Fibroblast of lung (primary cell): ENCODE results near the gene MT1A. TPM values are rescaled to one million over a fixed set of nuclear protein-coding genes. Genes with fewer than 3 reads are reported as not detected.

Experiments used
- DNase-seq, 2 donors: peaks; one replicate each; pipeline versions ENCODE4 v3.0.0 to v3.0.0-alpha.2; 2010; ENCODE audit warnings: low read depth in 2 of 2
- H2AFZ ChIP-seq: 2 replicates; pipeline ENCODE4 v1.5.1; 2012; ENCODE audit warnings: low read length, control low read depth, inconsistent platforms
- H3K27ac ChIP-seq: 2 replicates; pipeline ENCODE4 v1.5.1; 2011; ENCODE audit warnings: low read length, control low read depth; ENCODE audit not compliant: insufficient read depth
- H3K27me3 ChIP-seq: 2 replicates; pipeline ENCODE4 v1.5.1; 2011; ENCODE audit warnings: mild to moderate bottlenecking, low read length; ENCODE audit not compliant: control insufficient read depth, insufficient read depth
- H3K36me3 ChIP-seq: 2 replicates; pipeline ENCODE4 v1.5.1; 2011; ENCODE audit warnings: low read length; ENCODE audit not compliant: control insufficient read depth, insufficient read depth
- H3K4me1 ChIP-seq: 2 replicates; pipeline ENCODE4 v1.5.1; 2011; ENCODE audit warnings: low read length; ENCODE audit not compliant: control insufficient read depth, insufficient read depth; ENCODE audit errors: extremely low read depth
- H3K4me2 ChIP-seq: 2 replicates; pipeline ENCODE4 v1.5.1; 2011; ENCODE audit warnings: low read length, control low read depth; ENCODE audit not compliant: insufficient read depth; ENCODE audit errors: extremely low read depth
- H3K4me3 ChIP-seq, 4 experiments: fragments of 200-600 bp in 1 of 4; sonication (generic) in 1 of 4; replicated peaks in 1 of 4; 2 replicates each; pipeline ENCODE4 v1.5.1; 2011 to 2016; ENCODE audit warnings: low read length in 4 of 4, low read depth in 3 of 4, mild to moderate bottlenecking in 3 of 4, control low read depth in 2 of 4, inconsistent platforms in 1 of 4, mixed read lengths in 1 of 4; ENCODE audit not compliant: insufficient read depth in 1 of 4; ENCODE audit errors: control extremely low read depth in 1 of 4
- H3K79me2 ChIP-seq: 2 replicates; pipeline ENCODE4 v1.5.1; 2012; ENCODE audit warnings: mild to moderate bottlenecking, low read length, inconsistent platforms; ENCODE audit not compliant: control insufficient read depth, insufficient read depth
- H3K9ac ChIP-seq: 2 replicates; pipeline ENCODE4 v1.5.1; 2011; ENCODE audit warnings: mild to moderate bottlenecking, low read length, control low read depth; ENCODE audit not compliant: insufficient read depth
- H3K9me3 ChIP-seq: 2 replicates; pipeline ENCODE4 v1.5.1; 2012; ENCODE audit warnings: low read depth, low read length; ENCODE audit not compliant: control insufficient read depth, insufficient read depth
- H4K20me1 ChIP-seq: 2 replicates; pipeline ENCODE4 v1.5.1; 2011; ENCODE audit warnings: low read length; ENCODE audit not compliant: control insufficient read depth, insufficient read depth; ENCODE audit errors: extremely low read depth
- EZH2 ChIP-seq: IDR thresholded peaks from 2 replicates; pipeline ENCODE4 v1.5.1; 2012; ENCODE audit warnings: low read length, control low read depth, mild to moderate bottlenecking; ENCODE audit errors: missing control alignments
- polyA plus RNA-seq, 2 donors: library from polyadenylated mRNA; depleted of rRNA in 1 of 2; stranded (reverse) in 1 of 2; unstranded in 1 of 2; fragments of >200 nt; gene quantifications; 2 replicates each; pipeline ENCODE4 v1.2.1, GENCODE V29; 2011 to 2012; ENCODE audit warnings: missing spikeins in 1 of 2
- total RNA-seq: library from RNA; depleted of rRNA; stranded (reverse); fragments of >200 nt; gene quantifications from 2 replicates; pipeline ENCODE4 v1.2.1, GENCODE V29; 2014
- TF ChIP-seq, protein P1 (sequence below), 2 donors: IDR thresholded peaks in 1 of 2; conservative IDR thresholded peaks in 1 of 2; 1 replicate in 1 of 2; 2 replicates in 1 of 2; pipeline ENCODE4 v1.5.1; 2011 to 2012; ENCODE audit warnings: low read length in 2 of 2, control low read depth in 1 of 2, inconsistent platforms in 1 of 2, low read depth in 1 of 2, mild to moderate bottlenecking in 1 of 2

The MT1A gene
- total and polyA plus RNA-seq, 2 donors (not counting 1 experiment from before 2014, with no cell fraction given) = 2.9 to 5.3 TPM

DNA sequence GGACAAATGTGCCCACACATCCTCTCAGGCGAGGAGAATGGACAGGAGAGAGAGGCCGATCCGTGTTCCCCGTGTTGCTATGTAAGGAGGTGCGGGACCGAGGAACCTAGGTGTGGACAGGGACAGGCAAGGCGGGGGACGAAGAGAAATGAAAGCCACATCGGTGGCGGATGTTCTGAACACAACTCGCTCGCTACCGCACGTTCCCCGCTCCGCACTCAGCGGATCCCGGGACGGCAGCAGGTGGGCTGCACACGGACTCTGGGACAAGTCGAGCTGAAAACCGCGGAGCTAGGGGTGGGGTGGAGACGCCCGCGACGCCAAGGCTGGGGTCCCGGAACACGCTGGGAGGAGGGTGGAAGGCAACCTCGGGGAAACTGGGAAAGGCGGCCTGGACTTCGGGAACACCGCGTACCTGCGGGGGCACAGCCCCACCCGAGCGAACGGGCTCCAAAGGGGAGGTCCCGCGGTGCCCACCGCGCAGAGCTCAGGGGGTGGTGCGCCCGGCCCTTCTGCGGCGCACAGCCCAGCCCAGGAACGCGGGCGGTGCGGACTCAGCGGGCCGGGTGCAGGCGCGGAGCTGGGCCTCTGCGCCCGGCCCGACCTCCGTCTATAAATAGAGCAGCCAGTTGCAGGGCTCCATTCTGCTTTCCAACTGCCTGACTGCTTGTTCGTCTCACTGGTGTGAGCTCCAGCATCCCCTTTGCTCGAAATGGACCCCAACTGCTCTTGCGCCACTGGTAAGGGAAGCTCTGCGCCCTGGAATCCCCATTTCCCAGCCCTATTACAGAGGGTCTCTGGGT lies 13.1 kb upstream of the MT1A start, which contains the start of gene MT1E:
Gene MT1E, plus strand, starts transcription at position 642 of the 803 bp plus-strand sequence. Its CDS starts 71 bp downstream, at position 713.
- DNase-seq = peak; percentile 77 to 85

GRCh38 chr16:56625943-56626654 lies 12.4 kb upstream of the MT1A start:
- Histone ChIP-seq H2AFZ (no peak overlapping the region), H3K4me2 (peak overlapping the region; percentile 87), H3K79me2 (peaks cover 16% of the 10 kb centered on the region), H3K9ac (peak overlapping the region; percentile 71), H3K27ac (peak overlapping the region; percentile 85), H3K27me3 (no peaks in the 10 kb centered on the region), H3K9me3 (no peaks in the 10 kb centered on the region), H3K4me3 (peak overlapping the region; percentile 37 to 81 (median 74)), H3K36me3 (peaks cover 1% of the 10 kb centered on the region), H4K20me1 (no peaks in the 10 kb centered on the region), H3K4me1 (peaks cover 5% of the 10 kb centered on the region)
- TF ChIP-seq EZH2 = no peak
- TF ChIP-seq, protein P1, sequence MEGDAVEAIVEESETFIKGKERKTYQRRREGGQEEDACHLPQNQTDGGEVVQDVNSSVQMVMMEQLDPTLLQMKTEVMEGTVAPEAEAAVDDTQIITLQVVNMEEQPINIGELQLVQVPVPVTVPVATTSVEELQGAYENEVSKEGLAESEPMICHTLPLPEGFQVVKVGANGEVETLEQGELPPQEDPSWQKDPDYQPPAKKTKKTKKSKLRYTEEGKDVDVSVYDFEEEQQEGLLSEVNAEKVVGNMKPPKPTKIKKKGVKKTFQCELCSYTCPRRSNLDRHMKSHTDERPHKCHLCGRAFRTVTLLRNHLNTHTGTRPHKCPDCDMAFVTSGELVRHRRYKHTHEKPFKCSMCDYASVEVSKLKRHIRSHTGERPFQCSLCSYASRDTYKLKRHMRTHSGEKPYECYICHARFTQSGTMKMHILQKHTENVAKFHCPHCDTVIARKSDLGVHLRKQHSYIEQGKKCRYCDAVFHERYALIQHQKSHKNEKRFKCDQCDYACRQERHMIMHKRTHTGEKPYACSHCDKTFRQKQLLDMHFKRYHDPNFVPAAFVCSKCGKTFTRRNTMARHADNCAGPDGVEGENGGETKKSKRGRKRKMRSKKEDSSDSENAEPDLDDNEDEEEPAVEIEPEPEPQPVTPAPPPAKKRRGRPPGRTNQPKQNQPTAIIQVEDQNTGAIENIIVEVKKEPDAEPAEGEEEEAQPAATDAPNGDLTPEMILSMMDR (conservative IDR thresholded peaks at IDR 0.05 in 1 of 2, IDR thresholded peaks at IDR 0.05 in 1 of 2; ENCODE audit: low read depth in 1 of 2, low read length in 2 of 2) = no peak
- DNase-seq = peak; percentile 90 to 94

More for the DNA sequence above, 13.1 kb upstream of the MT1A start, which contains the start of gene MT1E:
- H3K79me2 ChIP-seq = peaks cover 16% of the 10 kb centered on the region
- H3K36me3 ChIP-seq = peaks cover 1% of the 10 kb centered on the region
- H3K9ac ChIP-seq = peak within 1 kb of the TSS; percentile 71
- TF ChIP-seq, protein P1 (conservative IDR thresholded peaks at IDR 0.05 in 1 of 2, IDR thresholded peaks at IDR 0.05 in 1 of 2; ENCODE audit: low read depth in 1 of 2, low read length in 2 of 2) = no peak
- TF ChIP-seq EZH2 = no peak
- no peaks in the 10 kb centered on the region for H4K20me1 ChIP-seq
- no peaks in the 10 kb centered on the region for H3K9me3 ChIP-seq
- H3K27me3 ChIP-seq = no peaks in the 10 kb centered on the region
- peak within 1 kb of the TSS; percentile 100 for H3K4me2 ChIP-seq
- H3K27ac ChIP-seq = peak within 1 kb of the TSS; percentile 85
- peak within 1 kb of the TSS; percentile 97 for H2AFZ ChIP-seq
- peaks cover 5% of the 10 kb centered on the region for H3K4me1 ChIP-seq
- peak within 1 kb of the TSS; percentile 37 to 81 (median 74) for H3K4me3 ChIP-seq

DNA sequence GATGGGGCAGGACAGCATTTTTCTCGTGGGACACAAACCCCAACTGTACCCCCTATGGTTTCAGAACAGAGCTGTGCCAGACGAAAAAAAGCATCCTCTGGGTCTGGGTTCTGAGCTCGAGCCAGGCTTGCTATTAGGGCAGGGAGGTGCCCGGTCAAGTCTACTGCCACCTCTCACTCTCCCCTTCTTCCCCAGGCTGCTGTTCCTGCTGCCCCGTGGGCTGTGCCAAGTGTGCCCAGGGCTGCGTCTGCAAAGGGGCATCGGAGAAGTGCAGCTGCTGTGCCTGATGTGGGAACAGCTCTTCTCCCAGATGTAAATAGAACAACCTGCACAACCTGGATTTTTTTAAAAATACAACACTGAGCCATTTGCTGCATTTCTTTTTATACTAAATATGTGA lies 11.8 kb upstream of the MT1A start:
- Histone ChIP-seq H3K4me2 (peak overlapping the region; percentile 87), H3K36me3 (peaks cover 1% of the 10 kb centered on the region), H3K79me2 (peaks cover 16% of the 10 kb centered on the region), H3K4me1 (peaks cover 5% of the 10 kb centered on the region), H3K9ac (peak overlapping the region; percentile 71), H3K27me3 (no peaks in the 10 kb centered on the region), H3K9me3 (no peaks in the 10 kb centered on the region), H2AFZ (no peak overlapping the region), H4K20me1 (no peaks in the 10 kb centered on the region), H3K27ac (peak overlapping the region; percentile 85), H3K4me3 (peak overlapping the region; percentile 37 to 81 (median 74))
- DNase-seq = no peak
- TF ChIP-seq, protein P1 (conservative IDR thresholded peaks at IDR 0.05 in 1 of 2, IDR thresholded peaks at IDR 0.05 in 1 of 2; ENCODE audit: low read depth in 1 of 2, low read length in 2 of 2) = no peak
- no peak for TF ChIP-seq EZH2
